ENCODE measurements around the gene HEPN1. TPM values are rescaled to one million over a fixed set of nuclear protein-coding genes. Genes with fewer than 3 reads are reported as not detected.

The HEPN1 gene
- total and polyA plus RNA-seq, 9 of the 15 experiments (the other 6 are each of a cell fraction or from before 2014, with no cell fraction given): not detected

DNA sequence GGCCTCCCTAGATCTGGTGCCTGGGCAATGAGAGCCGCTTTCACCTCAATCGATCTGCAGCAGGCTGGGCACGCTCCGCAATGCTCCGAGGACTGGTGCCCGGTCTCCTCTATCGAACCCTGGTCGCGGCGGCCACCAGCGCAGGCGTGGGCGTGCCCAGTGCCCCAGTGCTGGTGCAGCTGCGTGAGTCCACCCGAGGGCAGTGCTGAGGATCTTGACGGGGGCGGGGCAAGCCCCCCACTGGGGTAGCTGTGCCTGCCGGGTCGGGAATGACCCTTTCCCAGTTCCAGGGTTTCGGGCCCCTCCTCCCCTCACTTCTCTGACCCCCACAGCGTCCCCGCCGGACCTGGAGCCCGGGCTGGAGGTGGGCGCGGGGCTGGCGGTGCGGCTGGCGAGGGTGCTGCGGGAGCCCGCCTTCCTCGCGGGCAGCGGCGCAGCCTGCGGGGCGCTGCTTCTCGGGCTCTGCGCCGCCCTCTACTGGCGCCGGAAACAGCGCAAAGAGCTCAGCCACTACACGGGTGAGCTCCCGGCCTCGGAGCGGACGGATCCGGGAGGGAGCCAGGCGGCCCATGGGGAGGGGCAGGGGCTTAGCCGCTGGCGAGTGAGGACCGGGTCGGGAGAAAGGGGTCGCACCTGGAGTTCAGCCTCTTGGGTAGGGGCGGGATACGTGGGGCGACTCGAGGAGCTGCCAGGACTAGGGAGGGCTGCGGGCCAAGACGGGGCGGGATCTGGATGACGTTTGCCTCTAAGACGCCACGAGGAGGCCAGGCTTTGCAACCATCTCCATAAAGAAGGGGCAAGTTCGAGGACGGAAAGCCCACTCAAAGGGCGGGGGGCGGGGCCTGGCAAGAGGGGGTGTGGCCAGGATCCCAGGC lies 42.9 kb upstream of the HEPN1 start (continued):
- TF ChIP-seq FOS (IDR thresholded peaks at IDR 0.05; ENCODE audit: extremely low read depth, insufficient read length) (no peak), C11orf30 (IDR thresholded peaks at IDR 0.05; ENCODE audit: low read depth) (no peak), PHB2 (IDR thresholded peaks at IDR 0.05; ENCODE audit: low read depth) (no peak), ARID1B (IDR thresholded peaks at IDR 0.05) (peak; percentile 36; the same call in 1 of the 2 replicates), BACH1 (tag; IDR thresholded peaks at IDR 0.05) (no peak), ZNF830 (CRISPR knock-in tag; IDR thresholded peaks at IDR 0.05) (no peak), TCFL5 (CRISPR knock-in tag; conservative IDR thresholded peaks at IDR 0.05) (no peak), CREM (IDR thresholded peaks at IDR 0.05; ENCODE audit: low read depth) (0 out of 2 replicates have a peak, but pooled peaks have one; percentile 65), TAF7 (tag; IDR thresholded peaks at IDR 0.05) (no peak), SAP30 (IDR thresholded peaks at IDR 0.05; ENCODE audit: borderline replicate concordance, insufficient read depth, low read depth, low read length, poor library complexity, severe bottlenecking) (no peak), GTF2E2 (tag; IDR thresholded peaks at IDR 0.05) (no peak), NFXL1 (CRISPR knock-in tag; IDR thresholded peaks at IDR 0.05) (no peak), RFX7 (CRISPR knock-in tag; IDR thresholded peaks at IDR 0.05) (no peak), SIX5 (IDR thresholded peaks at IDR 0.05; ENCODE audit: borderline replicate concordance in 1 of 2, insufficient read depth in 1 of 2, low read depth in 1 of 2, low read length in 2 of 2) (no peak), ZNF507 (tag; conservative IDR thresholded peaks at IDR 0.05) (no peak), ZKSCAN3 (CRISPR knock-in tag; IDR thresholded peaks at IDR 0.05) (no peak), GATA2 (CRISPR knock-in tag; IDR thresholded peaks at IDR 0.05) (no peak), KLF16 (IDR thresholded peaks at IDR 0.05) (no peak), NFIC (IDR thresholded peaks at IDR 0.05) (peak; percentile 85), ATF7 (IDR thresholded peaks at IDR 0.05) (peak; percentile 88), ZNF717 (CRISPR knock-in tag; IDR thresholded peaks at IDR 0.05) (no peak), ZNF134 (CRISPR knock-in tag; conservative IDR thresholded peaks at IDR 0.05) (no peak), NUFIP1 (IDR thresholded peaks at IDR 0.05; ENCODE audit: partially characterized antibody) (no peak), ZNF224 (CRISPR knock-in tag; IDR thresholded peaks at IDR 0.05) (no peak), TRIM24 (IDR thresholded peaks at IDR 0.05) (0 out of 4 replicates have a peak, but pooled peaks of 1 of the 2 experiments have one; percentile 43)
- TF ChIP-seq, protein P1, sequence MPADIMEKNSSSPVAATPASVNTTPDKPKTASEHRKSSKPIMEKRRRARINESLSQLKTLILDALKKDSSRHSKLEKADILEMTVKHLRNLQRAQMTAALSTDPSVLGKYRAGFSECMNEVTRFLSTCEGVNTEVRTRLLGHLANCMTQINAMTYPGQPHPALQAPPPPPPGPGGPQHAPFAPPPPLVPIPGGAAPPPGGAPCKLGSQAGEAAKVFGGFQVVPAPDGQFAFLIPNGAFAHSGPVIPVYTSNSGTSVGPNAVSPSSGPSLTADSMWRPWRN (IDR thresholded peaks at IDR 0.05; ENCODE audit: low read depth): no peak
- TF ChIP-seq, protein P2, sequence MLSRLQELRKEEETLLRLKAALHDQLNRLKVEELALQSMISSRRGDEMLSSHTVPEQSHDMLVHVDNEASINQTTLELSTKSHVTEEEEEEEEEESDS (CRISPR knock-in tag; IDR thresholded peaks at IDR 0.05): no peak
- TF ChIP-seq, protein P3, sequence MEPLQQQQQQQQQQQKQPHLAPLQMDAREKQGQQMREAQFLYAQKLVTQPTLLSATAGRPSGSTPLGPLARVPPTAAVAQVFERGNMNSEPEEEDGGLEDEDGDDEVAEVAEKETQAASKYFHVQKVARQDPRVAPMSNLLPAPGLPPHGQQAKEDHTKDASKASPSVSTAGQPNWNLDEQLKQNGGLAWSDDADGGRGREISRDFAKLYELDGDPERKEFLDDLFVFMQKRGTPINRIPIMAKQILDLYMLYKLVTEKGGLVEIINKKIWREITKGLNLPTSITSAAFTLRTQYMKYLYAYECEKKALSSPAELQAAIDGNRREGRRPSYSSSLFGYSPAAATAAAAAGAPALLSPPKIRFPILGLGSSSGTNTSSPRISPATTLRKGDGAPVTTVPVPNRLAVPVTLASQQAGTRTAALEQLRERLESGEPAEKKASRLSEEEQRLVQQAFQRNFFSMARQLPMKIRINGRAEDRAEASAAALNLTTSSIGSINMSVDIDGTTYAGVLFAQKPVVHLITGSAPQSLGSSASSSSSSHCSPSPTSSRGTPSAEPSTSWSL (CRISPR knock-in tag; IDR thresholded peaks at IDR 0.05; ENCODE audit: borderline replicate concordance): no peak

Data from K562 (cell line).